ENCODE measurements around the gene MYB. TPM values are rescaled to one million over a fixed set of nuclear protein-coding genes. Genes with fewer than 3 reads are reported as not detected.
A peak's percentile ranks its signal among the peaks of the same experiment; 100 is the strongest.
"Not testable (repeated sequence)": the region's sequence is repeated elsewhere in the genome, so short reads cannot be mapped to it uniquely, and the experiment has no call there.

MYB gene
- total RNA-seq, 8 experiments from 2014 or later = 0.60 to 4.8 (median 1.4) TPM; not detected in 2

DNA sequence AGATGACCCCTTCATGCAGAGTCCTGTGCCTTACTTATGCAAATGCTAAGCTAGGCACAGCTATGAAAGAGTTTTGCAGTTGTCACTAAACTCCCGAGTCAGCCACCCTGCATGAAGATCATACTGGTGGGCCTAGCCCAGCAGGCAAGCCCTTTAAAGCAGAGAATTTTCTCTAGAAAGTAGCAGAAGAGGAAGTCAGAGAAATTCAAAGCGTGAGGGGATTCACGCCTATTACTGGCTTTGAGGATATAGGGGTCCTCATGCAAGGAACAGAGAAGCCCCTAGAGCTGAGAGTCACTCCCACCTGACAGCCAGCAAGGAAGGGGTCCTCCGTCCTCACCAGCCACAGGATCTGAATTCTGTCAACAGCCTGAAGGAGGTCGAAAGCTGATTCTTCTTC lies 54.6 kb downstream of the MYB start:
- ATAC-seq (replicated peaks in 6 of 8) = no peak
- in situ Hi-C loops (cut with MboI; ENCODE audit: low pct_unique_long_range_greater_than_20kb in 2 of 9, low sequenced_read_pairs in 9 of 9, unreplicated experiment in 9 of 9) = no loop called here
- Histone ChIP-seq H3K27ac (no peak overlapping the region), H3K4me1 (replicated peaks in 1 of 2) (no peaks in the 10 kb centered on the region), H3K4me3 (no peak overlapping the region)
- WGBS, 10 experiments = 70 to 100% (median 73%) methylated on average over 1 to 5 of the region's 5 CpGs; no CpG with 5 or more reads in 5 of the 10 experiments

DNA sequence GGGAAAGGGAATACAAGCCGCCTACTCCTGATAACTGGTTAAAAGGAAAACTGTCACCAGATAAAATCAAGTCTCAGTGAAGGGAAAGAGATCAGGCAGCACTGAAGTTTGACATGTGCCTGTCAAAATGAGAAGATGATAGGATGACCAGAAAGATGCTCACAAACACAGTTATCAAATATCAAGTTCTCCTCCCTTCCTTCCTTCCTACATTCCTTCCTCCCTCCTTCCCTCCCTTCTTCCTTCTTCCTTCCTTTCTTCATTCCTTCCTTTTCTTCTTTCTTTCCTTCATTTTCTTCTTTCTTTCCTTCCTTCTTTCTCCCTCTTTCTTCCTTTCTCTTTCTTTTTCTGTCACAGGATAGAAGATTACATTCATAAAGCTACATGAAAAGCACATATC lies 55.2 kb downstream of the MYB start:
- Histone ChIP-seq H3K4me1 (replicated peaks in 1 of 2) (no peaks in the 10 kb centered on the region), H3K4me3 (no peak overlapping the region), H3K27ac (no peak overlapping the region)
- in situ Hi-C loops (cut with MboI; ENCODE audit: low pct_unique_long_range_greater_than_20kb in 2 of 9, low sequenced_read_pairs in 9 of 9, unreplicated experiment in 9 of 9) = no loop called here
- ATAC-seq (replicated peaks in 6 of 8) = no peak
- WGBS, 10 experiments = 33 to 100% (median 85%) methylated on average over 1 of the region's 1 CpG; no CpG with 5 or more reads in 2 of the 10 experiments

DNA sequence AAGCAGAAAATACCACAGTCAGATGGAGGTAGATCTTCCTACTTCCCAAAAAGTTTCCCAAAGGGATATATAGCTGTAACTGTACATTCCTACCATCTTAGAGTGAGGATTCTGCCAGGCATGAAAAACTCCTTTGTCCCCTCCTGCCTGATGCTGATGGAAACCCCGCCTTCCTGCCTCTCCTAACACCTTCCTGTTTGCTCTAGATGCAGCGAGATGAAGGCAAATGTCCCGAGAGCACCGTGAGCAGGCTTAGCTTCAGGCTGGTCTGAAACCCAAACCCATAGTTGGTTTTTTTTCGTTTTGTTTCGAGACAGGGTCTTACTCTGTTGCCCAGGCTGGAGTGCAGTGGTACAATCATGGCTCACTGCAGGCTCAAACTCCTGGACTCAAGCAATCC lies 55.6 kb downstream of the MYB start:
- Histone ChIP-seq H3K4me3 (no peak overlapping the region), H3K27ac (no peak overlapping the region), H3K4me1 (replicated peaks in 1 of 2) (no peaks in the 10 kb centered on the region)
- 80 to 88% (median 80%) methylated on average over 1 to 5 of the region's 6 CpGs; no CpG with 5 or more reads in 7 of the 10 experiments for WGBS, 10 experiments
- in situ Hi-C loops (cut with MboI; ENCODE audit: low pct_unique_long_range_greater_than_20kb in 2 of 9, low sequenced_read_pairs in 9 of 9, unreplicated experiment in 9 of 9) = no loop called here
- ATAC-seq (replicated peaks in 6 of 8) = no peak

DNA sequence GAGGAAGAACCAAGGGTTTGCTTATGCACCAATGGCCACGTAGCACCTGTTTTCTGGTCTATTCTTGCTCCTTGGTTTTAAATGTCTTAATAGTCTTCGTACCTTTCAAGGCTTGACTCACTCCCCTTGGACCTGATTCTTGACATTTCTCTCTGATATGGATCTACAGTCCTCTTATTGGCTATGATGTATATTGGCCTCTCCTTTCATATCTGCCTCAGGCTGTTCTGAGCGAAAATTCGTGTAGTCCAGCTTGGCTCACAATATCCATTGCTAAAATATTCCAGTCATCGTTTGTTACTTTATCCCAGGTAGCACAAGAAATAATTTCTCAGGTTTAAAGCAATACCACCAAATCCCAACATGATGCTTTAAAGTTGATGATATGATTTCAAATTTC lies 59.6 kb downstream of the MYB start:
- in situ Hi-C loops (cut with MboI; ENCODE audit: low pct_unique_long_range_greater_than_20kb in 2 of 9, low sequenced_read_pairs in 9 of 9, unreplicated experiment in 9 of 9) = no loop called here
- Histone ChIP-seq H3K27ac (no peak overlapping the region), H3K4me1 (replicated peaks in 1 of 2) (no peaks in the 10 kb centered on the region), H3K4me3 (no peak overlapping the region)
- 22 to 100% (median 80%) methylated on average over 2 to 5 of the region's 5 CpGs; no CpG with 5 or more reads in 1 of the 10 experiments for WGBS, 10 experiments
- ATAC-seq (replicated peaks in 6 of 8) = no peak

DNA sequence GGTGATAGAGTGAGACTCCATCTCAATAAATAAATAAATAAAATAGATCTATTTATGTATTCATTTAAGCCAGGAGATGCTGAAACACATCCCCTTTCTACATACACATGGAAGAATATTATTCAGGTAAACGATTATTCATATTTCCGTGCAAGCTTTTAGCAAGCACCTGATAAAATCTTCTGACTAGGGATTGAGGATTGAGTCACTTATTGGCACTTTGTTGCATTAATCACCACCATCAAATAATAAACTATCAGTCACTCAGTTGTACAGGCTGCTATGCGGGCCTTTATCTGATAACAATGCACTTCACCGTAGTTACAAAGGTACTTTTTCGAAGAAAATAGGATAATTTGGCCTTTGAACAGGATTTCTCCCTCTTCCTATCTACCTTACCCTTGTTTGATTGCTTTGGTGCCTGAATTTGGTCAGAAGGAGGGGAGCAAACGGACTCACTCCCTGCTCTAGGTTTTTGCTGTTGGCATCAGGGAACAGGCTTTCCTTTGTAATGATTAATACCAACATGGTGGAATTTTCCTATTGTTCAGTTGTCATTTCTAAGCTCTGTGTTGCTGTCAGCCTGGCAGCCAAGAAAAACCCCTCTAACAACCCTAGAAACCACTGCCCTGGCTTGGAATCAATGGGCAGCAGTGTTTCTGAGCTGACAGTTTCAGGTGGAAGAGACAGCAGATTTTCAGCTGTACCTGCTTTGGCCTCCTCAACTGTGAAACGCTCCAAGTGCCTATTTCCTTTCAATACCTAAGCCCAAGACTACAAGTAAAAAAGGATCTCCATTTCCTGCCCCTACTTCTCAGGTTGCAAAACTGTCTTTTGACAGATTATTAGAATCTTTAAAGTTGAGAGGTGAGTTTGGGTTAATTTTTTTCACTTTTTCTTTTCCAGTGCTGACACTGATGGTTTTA lies 63.0 kb downstream of the MYB start:
- Histone ChIP-seq H3K27ac (no peak overlapping the region), H3K4me1 (replicated peaks in 1 of 2) (no peaks in the 10 kb centered on the region), H3K4me3 (no peak overlapping the region)
- in situ Hi-C loops (cut with MboI; ENCODE audit: low pct_unique_long_range_greater_than_20kb in 2 of 9, low sequenced_read_pairs in 9 of 9, unreplicated experiment in 9 of 9) = no loop called here
- 40 to 100% (median 88%) methylated on average over 1 to 7 of the region's 7 CpGs for WGBS, 10 experiments
- ATAC-seq (replicated peaks in 6 of 8) = no peak

DNA sequence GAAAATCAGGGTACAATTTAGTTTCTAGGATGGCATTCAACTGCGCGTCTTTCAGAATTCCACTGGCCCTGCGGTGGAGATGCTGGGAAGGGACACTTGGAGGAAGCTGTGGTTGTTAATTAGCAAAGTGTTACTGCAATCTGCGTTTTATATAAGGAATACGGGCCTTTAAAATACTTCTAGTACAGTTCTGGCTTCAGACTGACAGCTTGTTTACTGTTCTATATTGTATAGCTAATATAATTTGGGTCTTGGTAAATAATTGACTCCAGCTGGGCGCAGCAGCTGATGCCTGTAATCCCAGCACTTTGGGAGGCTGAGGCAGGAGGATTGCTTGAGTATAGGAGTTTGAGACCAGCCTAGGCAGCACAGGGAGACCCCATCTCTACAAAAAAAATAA lies 63.7 kb downstream of the MYB start:
- no peaks in the 10 kb centered on the region for H3K4me1 ChIP-seq (replicated peaks in 1 of 2)

DNA sequence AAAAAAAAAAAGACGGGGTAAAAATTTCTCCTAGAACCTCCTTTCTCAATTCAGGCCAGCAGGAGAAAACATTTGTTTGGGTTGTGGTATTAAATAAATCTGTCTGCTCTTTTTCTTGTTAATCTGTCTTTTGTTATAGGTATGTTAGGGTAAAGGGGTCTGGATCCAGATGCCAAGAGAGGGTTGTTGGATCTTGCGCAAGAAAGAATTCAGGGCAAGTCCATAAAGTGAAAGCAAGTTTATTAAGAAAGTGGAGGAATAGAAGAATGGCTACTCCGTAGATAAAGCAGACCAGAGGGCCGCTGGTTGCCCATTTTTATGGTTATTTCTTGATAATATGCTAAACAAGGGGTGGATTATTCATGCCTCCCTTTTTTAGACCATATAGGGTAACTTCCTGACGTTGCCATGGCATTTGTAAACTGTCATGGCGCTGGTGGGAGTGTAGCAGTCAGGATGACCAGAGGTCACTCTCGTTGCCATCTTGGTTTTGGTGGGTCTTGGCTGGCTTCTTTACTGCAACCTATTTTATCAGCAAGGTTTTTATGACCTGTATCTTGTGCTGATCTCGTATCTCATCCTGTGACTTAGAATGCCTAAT lies 65.4 kb downstream of the MYB start:
- H3K27ac ChIP-seq; H3K4me3 ChIP-seq; in situ Hi-C loops (cut with MboI; ENCODE audit: low pct_unique_long_range_greater_than_20kb in 2 of 9, low sequenced_read_pairs in 9 of 9, unreplicated experiment in 9 of 9); ATAC-seq (replicated peaks in 6 of 8): not testable (repeated sequence)
- peaks cover 11 to 12% of the 10 kb centered on the region in 2 donors for H3K4me1 ChIP-seq (replicated peaks in 1 of 2)
- 52 to 100% (median 79%) methylated on average over 1 to 8 of the region's 8 CpGs for WGBS, 10 experiments

More for the DNA sequence above, 63.7 kb downstream of the MYB start:
- no peak for ATAC-seq (replicated peaks in 6 of 8)
- H3K27ac ChIP-seq = no peak overlapping the region
- in situ Hi-C loops (cut with MboI; ENCODE audit: low pct_unique_long_range_greater_than_20kb in 2 of 9, low sequenced_read_pairs in 9 of 9, unreplicated experiment in 9 of 9) = no loop called here
- 72 to 100% (median 90%) methylated on average over 2 to 6 of the region's 6 CpGs; no CpG with 5 or more reads in 2 of the 10 experiments for WGBS, 10 experiments
- no peak overlapping the region for H3K4me3 ChIP-seq

DNA sequence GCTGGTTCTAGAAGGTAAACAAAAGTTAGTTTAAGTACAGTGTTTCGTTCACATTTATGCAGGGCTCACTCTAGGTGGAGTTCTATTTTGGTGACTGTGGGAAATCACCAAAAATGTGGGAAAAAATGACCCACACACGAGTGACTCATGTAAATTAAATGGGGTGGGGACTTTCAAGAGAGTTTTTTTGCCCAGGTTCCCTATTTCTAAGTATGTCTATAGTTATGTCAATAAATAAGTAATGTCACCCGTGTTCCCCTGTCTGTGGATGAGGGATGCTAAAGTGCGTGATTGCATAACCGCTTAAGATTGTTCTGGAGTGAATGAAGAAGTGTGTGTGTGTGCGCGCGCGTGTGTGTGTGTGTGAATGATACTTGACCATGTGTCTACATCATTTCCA lies 69.1 kb downstream of the MYB start:
- in situ Hi-C loops (cut with MboI; ENCODE audit: low pct_unique_long_range_greater_than_20kb in 2 of 9, low sequenced_read_pairs in 9 of 9, unreplicated experiment in 9 of 9) = no loop called here
- WGBS, 10 experiments = 62 to 94% (median 83%) methylated on average over 3 to 9 of the region's 9 CpGs; no CpG with 5 or more reads in 2 of the 10 experiments
- ATAC-seq (replicated peaks in 6 of 8) = no peak
- Histone ChIP-seq H3K4me1 (replicated peaks in 1 of 2) (peaks cover 13 to 14% of the 10 kb centered on the region in 2 donors), H3K4me3 (no peak overlapping the region), H3K27ac (peak overlapping the region in 1 of 2 donors; percentile 54)

DNA sequence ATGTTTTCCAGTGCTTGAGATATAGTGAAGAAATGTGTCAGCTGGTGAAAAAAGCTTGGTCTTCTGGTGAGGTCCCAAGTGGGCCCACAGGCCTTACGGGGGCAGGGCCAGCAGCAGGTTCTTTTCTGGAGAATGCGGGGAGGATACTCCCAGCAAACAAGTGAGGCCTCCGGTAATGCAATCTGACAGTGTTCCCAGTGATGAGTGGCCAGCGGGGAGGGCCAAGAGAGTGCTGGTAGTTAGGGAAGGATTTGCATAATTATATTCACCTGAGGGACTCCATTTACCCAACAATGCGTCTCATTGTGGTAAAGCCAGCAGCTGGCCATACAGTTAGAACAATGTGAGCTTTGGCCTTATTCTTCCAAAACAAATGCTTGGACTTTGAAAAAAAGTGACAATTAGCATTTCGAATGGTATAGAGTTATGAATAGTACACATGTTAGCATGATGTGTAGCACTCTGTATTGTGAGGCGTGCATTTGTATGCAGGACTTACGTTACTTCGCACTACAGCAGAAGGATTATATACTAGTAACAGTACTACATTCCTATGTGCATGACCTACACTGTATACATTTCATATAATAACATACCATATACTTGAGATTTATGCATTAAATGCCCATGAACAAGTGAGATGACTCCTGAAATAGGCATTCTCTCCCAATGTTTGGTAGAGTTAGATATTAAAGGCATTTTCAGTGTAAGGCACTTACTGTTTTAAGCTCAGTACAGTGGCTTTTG lies 69.8 kb downstream of the MYB start:
- in situ Hi-C loops (cut with MboI; ENCODE audit: low pct_unique_long_range_greater_than_20kb in 2 of 9, low sequenced_read_pairs in 9 of 9, unreplicated experiment in 9 of 9) = no loop called here

DNA sequence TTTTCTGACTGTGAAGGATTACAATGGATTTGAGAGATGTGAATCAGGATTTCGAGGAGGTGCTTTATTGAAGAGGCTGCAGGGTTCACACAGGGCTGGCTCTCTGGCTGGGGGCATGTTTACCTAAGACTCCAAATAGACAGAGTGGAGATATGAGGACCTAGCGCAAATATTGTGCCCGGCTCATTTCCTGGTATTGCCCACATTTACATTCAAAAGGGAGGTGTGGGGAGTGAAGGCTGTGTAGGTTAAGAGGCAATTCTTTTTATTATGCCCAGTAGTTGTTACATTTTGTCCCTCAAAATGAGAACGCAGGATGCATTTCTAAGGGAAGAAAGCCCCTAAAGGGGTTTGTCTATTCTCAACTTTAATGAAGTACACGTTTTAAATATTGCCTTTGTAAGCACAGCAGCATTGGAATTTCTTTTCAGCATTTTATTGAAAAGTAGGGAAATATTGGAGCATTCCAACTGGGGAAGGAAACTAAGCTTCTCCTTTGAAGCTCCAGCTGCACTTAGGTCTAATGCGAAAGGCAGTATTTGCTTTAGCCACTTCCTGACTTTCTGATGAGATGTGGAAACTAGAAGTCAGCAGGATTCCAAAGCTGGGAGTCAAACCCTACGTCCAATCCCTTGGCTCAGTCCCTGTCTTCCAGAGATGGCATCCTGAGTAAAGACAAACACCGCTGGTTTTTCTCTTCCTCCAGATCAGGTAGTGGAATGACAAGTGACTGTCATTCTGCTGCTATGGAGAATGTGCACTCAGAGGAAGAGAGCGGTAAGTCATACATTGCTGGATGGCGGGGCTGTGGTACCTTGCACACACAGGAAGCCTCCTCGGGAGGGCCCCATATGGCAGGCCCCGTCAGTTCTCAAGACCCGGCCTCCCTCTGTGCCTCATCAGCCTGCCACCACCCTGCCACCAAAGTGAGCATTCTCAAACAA lies 70.7 kb downstream of the MYB start:
- peak in 6 of 8 experiments; percentile 26 to 72 (median 50) for ATAC-seq (replicated peaks in 6 of 8)
- Histone ChIP-seq H3K27ac (peak overlapping the region in 1 of 2 donors; percentile 6), H3K4me1 (replicated peaks in 1 of 2) (peaks cover 13 to 14% of the 10 kb centered on the region in 2 donors), H3K4me3 (no peak overlapping the region)
- 0 to 100% (median 50%) methylated on average over 1 to 6 of the region's 13 CpGs; no CpG with 5 or more reads in 1 of the 10 experiments for WGBS, 10 experiments
- in situ Hi-C loops (cut with MboI; ENCODE audit: low pct_unique_long_range_greater_than_20kb in 2 of 9, low sequenced_read_pairs in 9 of 9, unreplicated experiment in 9 of 9) = no loop called here

More for the DNA sequence above, 69.8 kb downstream of the MYB start:
- Histone ChIP-seq H3K4me3 (no peak overlapping the region), H3K4me1 (replicated peaks in 1 of 2) (peaks cover 13 to 14% of the 10 kb centered on the region in 2 donors), H3K27ac (peak overlapping the region; percentile 6 to 54)
- peak in 6 of 8 experiments; percentile 50 to 87 (median 78) for ATAC-seq (replicated peaks in 6 of 8)
- WGBS, 10 experiments = 20 to 89% (median 54%) methylated on average over 1 to 8 of the region's 9 CpGs; no CpG with 5 or more reads in 2 of the 10 experiments

DNA sequence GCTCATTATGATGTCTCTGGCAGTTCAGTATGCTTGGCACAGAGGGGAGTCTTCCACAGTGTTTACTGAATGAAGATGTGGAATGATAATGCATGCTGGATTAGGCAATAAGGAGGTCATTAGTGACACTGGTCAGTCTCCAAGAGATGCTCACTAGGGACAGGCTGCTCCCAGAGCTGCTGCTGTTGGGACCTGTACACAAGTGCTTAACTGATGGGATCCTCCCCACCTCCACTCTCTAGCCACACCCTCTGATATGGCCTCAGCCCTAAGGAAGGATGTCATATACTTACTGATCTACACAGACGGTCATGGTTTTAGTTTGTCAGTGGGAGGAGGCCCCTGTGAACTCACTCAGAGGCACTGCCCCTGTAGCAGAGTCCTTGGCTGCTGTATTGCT lies 73.4 kb downstream of the MYB start:
- H3K4me3 ChIP-seq = no peak overlapping the region
- in situ Hi-C loops (cut with MboI; ENCODE audit: low pct_unique_long_range_greater_than_20kb in 2 of 9, low sequenced_read_pairs in 9 of 9, unreplicated experiment in 9 of 9) = no loop called here
- 40 to 100% (median 100%) methylated on average over 1 of the region's 1 CpG; no CpG with 5 or more reads in 7 of the 10 experiments for WGBS, 10 experiments
- H3K27ac ChIP-seq = no peak overlapping the region
- ATAC-seq (replicated peaks in 6 of 8) = peak in 1 of 8 experiments; percentile 59
- peaks cover 13 to 14% of the 10 kb centered on the region in 2 donors for H3K4me1 ChIP-seq (replicated peaks in 1 of 2)

DNA sequence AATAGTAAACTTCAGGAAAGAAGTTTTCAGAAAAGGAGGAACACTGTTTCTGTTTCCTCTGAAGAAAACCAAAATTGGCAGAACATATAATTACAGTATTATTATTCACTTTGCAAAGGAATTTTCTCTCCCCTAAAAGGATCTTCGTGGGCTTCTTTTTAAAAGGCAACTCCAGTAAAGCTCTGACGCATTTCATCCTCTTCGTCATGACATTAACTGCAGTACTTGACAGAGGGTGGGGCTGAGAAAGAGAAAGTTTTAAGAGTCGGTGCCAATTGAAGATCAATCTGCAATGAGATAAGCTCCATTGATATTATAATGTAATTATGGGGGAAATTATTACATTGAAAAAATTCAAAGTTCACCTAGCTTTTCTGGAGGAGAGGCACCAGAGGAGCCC lies 75.8 kb downstream of the MYB start:
- in situ Hi-C loops (cut with MboI; ENCODE audit: low pct_unique_long_range_greater_than_20kb in 2 of 9, low sequenced_read_pairs in 9 of 9, unreplicated experiment in 9 of 9) = no loop called here
- Histone ChIP-seq H3K27ac (no peak overlapping the region), H3K4me3 (no peak overlapping the region), H3K4me1 (replicated peaks in 1 of 2) (no peaks in the 10 kb centered on the region)
- WGBS, 10 experiments = 25 to 88% (median 53%) methylated on average over 2 to 4 of the region's 4 CpGs
- ATAC-seq (replicated peaks in 6 of 8) = no peak

All from motor neuron (in vitro differentiated cells).